ENCODE measurements around the gene SPANXN5.
"Not testable (repeated sequence)": the region's sequence is repeated elsewhere in the genome, so short reads cannot be mapped to it uniquely, and the experiment has no call there.

SPANXN5 gene

GRCh38 chrX:52750952-52751351 lies 46.3 kb downstream of the SPANXN5 start, which contains the start of gene SSX2B:
Gene SSX2B, plus strand, starts transcription at chrX:52751252. Its CDS starts 1,429 bp downstream, at chrX:52752681.
- H3K9me3 ChIP-seq (ENCODE audit: control insufficient read depth, low read length); H3K36me3 ChIP-seq (ENCODE audit: control insufficient read depth, insufficient read depth, low read length); H3K27ac ChIP-seq (ENCODE audit: low read depth, low read length, severe bottlenecking); H3K4me3 ChIP-seq (ENCODE audit: extremely low read depth, insufficient read depth, low read length, poor library complexity, severe bottlenecking); H3K4me1 ChIP-seq (ENCODE audit: control insufficient read depth, insufficient read depth, low read length, poor library complexity, severe bottlenecking): not testable (repeated sequence)
- WGBS, 2 experiments (ENCODE audit: insufficient coverage in 2 of 2), result no CpG with 5 or more reads among the region's 13 CpGs

Data from mesodermal cell (in vitro differentiated cells).